Measurements from ENCODE around the gene ZNF384. TPM values are rescaled to one million over a fixed set of nuclear protein-coding genes. Genes with fewer than 3 reads are reported as not detected.

The ZNF384 gene
- total RNA-seq (17.2 TPM), polyA plus RNA-seq (39.3 TPM)
- long read RNA-seq, donor 1, partial matches to known transcripts = 0 of 2 reads
- long read RNA-seq, donor 1, other reads (novel, unspliced or antisense) = 0 of 2 reads
- long read RNA-seq, donor 2 = 0 reads
- long read RNA-seq, donor 3, partial matches to known transcripts = 11 of 17 reads
- long read RNA-seq, donor 3, other reads (novel, unspliced or antisense) = 0 of 17 reads
- long read RNA-seq, donor 4, partial matches to known transcripts = 0 of 7 reads
- long read RNA-seq, donor 4, other reads (novel, unspliced or antisense) = 0 of 7 reads
- long read RNA-seq, donor 5, partial matches to known transcripts = 12 of 21 reads
- long read RNA-seq, donor 5, other reads (novel, unspliced or antisense) = 0 of 21 reads
- long read RNA-seq, donor 6, partial matches to known transcripts = 5 of 8 reads
- long read RNA-seq, donor 6, other reads (novel, unspliced or antisense) = 0 of 8 reads
- long read RNA-seq, donor 7, partial matches to known transcripts = 6 of 8 reads
- long read RNA-seq, donor 7, other reads (novel, unspliced or antisense) = 0 of 8 reads
- long read RNA-seq, donor 8, partial matches to known transcripts = 0 of 2 reads
- long read RNA-seq, donor 8, other reads (novel, unspliced or antisense) = 0 of 2 reads
- long read RNA-seq, donor 9, partial matches to known transcripts = 0 of 3 reads
- long read RNA-seq, donor 9, other reads (novel, unspliced or antisense) = 0 of 3 reads
- long read RNA-seq, donor 10, partial matches to known transcripts = 12 of 18 reads
- long read RNA-seq, donor 10, other reads (novel, unspliced or antisense) = 0 of 18 reads

- DNase-seq (ENCODE audit: low read depth in 6 of 9, low spot score in 9 of 9) = peak; percentile 87 to 99 (median 98)
- Histone ChIP-seq H3K27ac (ENCODE audit: low read depth in 1 of 2, low read length in 1 of 2) (peak within 1 kb of the TSS; percentile 96 to 97), H3K9me3 (ENCODE audit: control insufficient read depth in 2 of 2, insufficient read depth in 1 of 2, low read length in 1 of 2) (no peaks in the 10 kb centered on the region), H3K27me3 (ENCODE audit: control insufficient read depth in 2 of 2, insufficient read depth in 1 of 2, low read length in 1 of 2) (peaks cover 0 to 1% of the 10 kb centered on the region in 2 donors), H3K4me3 (ENCODE audit: low read length in 2 of 2) (peak within 1 kb of the TSS; percentile 80 to 82), H3K4me1 (ENCODE audit: control insufficient read depth in 2 of 2, insufficient read depth in 2 of 2, low read length in 2 of 2) (peaks cover 14 to 29% of the 10 kb centered on the region in 2 donors), H3K36me3 (ENCODE audit: control insufficient read depth in 2 of 2, insufficient read depth in 2 of 2, low read length in 1 of 2) (peaks cover 7 to 25% of the 10 kb centered on the region in 2 donors)
- under 1% methylated on average over 72 of the region's 72 CpGs for WGBS
These were observed at the start of gene ZNF384 for GRCh38 chr12:6688999-6689882. ZNF384 (minus strand) TSS chr12:6689375; CDS start chr12:6679520, 9,855 bp downstream.

- Histone ChIP-seq H3K36me3 (ENCODE audit: control insufficient read depth in 2 of 2, insufficient read depth in 2 of 2, low read length in 1 of 2) (peaks cover 8 to 11% of the 10 kb centered on the region in 2 donors), H3K4me3 (ENCODE audit: low read length in 2 of 2) (no peak overlapping the region), H3K27me3 (ENCODE audit: control insufficient read depth in 2 of 2, insufficient read depth in 1 of 2, low read length in 1 of 2) (no peaks in the 10 kb centered on the region), H3K4me1 (ENCODE audit: control insufficient read depth in 2 of 2, insufficient read depth in 2 of 2, low read length in 2 of 2) (no peaks in the 10 kb centered on the region), H3K9me3 (ENCODE audit: control insufficient read depth in 2 of 2, insufficient read depth in 1 of 2, low read length in 1 of 2) (no peaks in the 10 kb centered on the region), H3K27ac (ENCODE audit: low read depth in 1 of 2, low read length in 1 of 2) (no peak overlapping the region)
- WGBS = 98% methylated on average over 5 of the region's 5 CpGs
- DNase-seq (ENCODE audit: low read depth in 6 of 9, low spot score in 9 of 9) = no peak
These were observed 47.6 kb upstream of the ZNF384 start for GRCh38 chr12:6736754-6737153.

GRCh38 chr12:6735448-6736191 is 46.4 kb upstream of the ZNF384 start:
- no peaks in the 10 kb centered on the region for H3K9me3 ChIP-seq (ENCODE audit: control insufficient read depth in 2 of 2, insufficient read depth in 1 of 2, low read length in 1 of 2)
- no peaks in the 10 kb centered on the region for H3K27me3 ChIP-seq (ENCODE audit: control insufficient read depth in 2 of 2, insufficient read depth in 1 of 2, low read length in 1 of 2)
- H3K4me1 ChIP-seq (ENCODE audit: control insufficient read depth in 2 of 2, insufficient read depth in 2 of 2, low read length in 2 of 2) = no peaks in the 10 kb centered on the region
- H3K27ac ChIP-seq (ENCODE audit: low read depth in 1 of 2, low read length in 1 of 2) = no peak overlapping the region
- DNase-seq (ENCODE audit: low read depth in 6 of 9, low spot score in 9 of 9) = peak in 1 of 9 donors; percentile 37
- no peak overlapping the region for H3K4me3 ChIP-seq (ENCODE audit: low read length in 2 of 2)
- H3K36me3 ChIP-seq (ENCODE audit: control insufficient read depth in 2 of 2, insufficient read depth in 2 of 2, low read length in 1 of 2) = peaks cover 17 to 21% of the 10 kb centered on the region in 2 donors
- 61% methylated on average over 8 of the region's 8 CpGs for WGBS

GRCh38 chr12:6734506-6735387 is 45.6 kb upstream of the ZNF384 start:
- 97% methylated on average over 10 of the region's 10 CpGs for WGBS
- Histone ChIP-seq H3K4me1 (ENCODE audit: control insufficient read depth in 2 of 2, insufficient read depth in 2 of 2, low read length in 2 of 2) (no peaks in the 10 kb centered on the region), H3K9me3 (ENCODE audit: control insufficient read depth in 2 of 2, insufficient read depth in 1 of 2, low read length in 1 of 2) (no peaks in the 10 kb centered on the region), H3K4me3 (ENCODE audit: low read length in 2 of 2) (no peak overlapping the region), H3K36me3 (ENCODE audit: control insufficient read depth in 2 of 2, insufficient read depth in 2 of 2, low read length in 1 of 2) (peaks cover 25 to 30% of the 10 kb centered on the region in 2 donors), H3K27me3 (ENCODE audit: control insufficient read depth in 2 of 2, insufficient read depth in 1 of 2, low read length in 1 of 2) (no peaks in the 10 kb centered on the region), H3K27ac (ENCODE audit: low read depth in 1 of 2, low read length in 1 of 2) (no peak overlapping the region)
- DNase-seq (ENCODE audit: low read depth in 6 of 9, low spot score in 9 of 9) = no peak

GRCh38 chr12:6730169-6730568 is 41.0 kb upstream of the ZNF384 start:
- Histone ChIP-seq H3K27me3 (ENCODE audit: control insufficient read depth in 2 of 2, insufficient read depth in 1 of 2, low read length in 1 of 2) (no peaks in the 10 kb centered on the region), H3K4me3 (ENCODE audit: low read length in 2 of 2) (no peak overlapping the region), H3K36me3 (ENCODE audit: control insufficient read depth in 2 of 2, insufficient read depth in 2 of 2, low read length in 1 of 2) (peaks cover 43 to 58% of the 10 kb centered on the region in 2 donors), H3K9me3 (ENCODE audit: control insufficient read depth in 2 of 2, insufficient read depth in 1 of 2, low read length in 1 of 2) (no peaks in the 10 kb centered on the region), H3K27ac (ENCODE audit: low read depth in 1 of 2, low read length in 1 of 2) (no peak overlapping the region), H3K4me1 (ENCODE audit: control insufficient read depth in 2 of 2, insufficient read depth in 2 of 2, low read length in 2 of 2) (no peaks in the 10 kb centered on the region)
- 97% methylated on average over 8 of the region's 8 CpGs for WGBS
- DNase-seq (ENCODE audit: low read depth in 6 of 9, low spot score in 9 of 9) = no peak

GRCh38 chr12:6729186-6729585 is 40.0 kb upstream of the ZNF384 start:
- WGBS = 98% methylated on average over 18 of the region's 18 CpGs
- DNase-seq (ENCODE audit: low read depth in 6 of 9, low spot score in 9 of 9) = no peak
- Histone ChIP-seq H3K27me3 (ENCODE audit: control insufficient read depth in 2 of 2, insufficient read depth in 1 of 2, low read length in 1 of 2) (no peaks in the 10 kb centered on the region), H3K27ac (ENCODE audit: low read depth in 1 of 2, low read length in 1 of 2) (no peak overlapping the region), H3K36me3 (ENCODE audit: control insufficient read depth in 2 of 2, insufficient read depth in 2 of 2, low read length in 1 of 2) (peaks cover 38 to 54% of the 10 kb centered on the region in 2 donors), H3K9me3 (ENCODE audit: control insufficient read depth in 2 of 2, insufficient read depth in 1 of 2, low read length in 1 of 2) (peaks cover 0 to 4% of the 10 kb centered on the region in 2 donors), H3K4me1 (ENCODE audit: control insufficient read depth in 2 of 2, insufficient read depth in 2 of 2, low read length in 2 of 2) (peaks cover 6 to 9% of the 10 kb centered on the region in 2 donors), H3K4me3 (ENCODE audit: low read length in 2 of 2) (no peak overlapping the region)

- WGBS = 98% methylated on average over 7 of the region's 7 CpGs
- Histone ChIP-seq H3K4me3 (ENCODE audit: low read length in 2 of 2) (no peak overlapping the region), H3K9me3 (ENCODE audit: control insufficient read depth in 2 of 2, insufficient read depth in 1 of 2, low read length in 1 of 2) (peaks cover 0 to 4% of the 10 kb centered on the region in 2 donors), H3K27ac (ENCODE audit: low read depth in 1 of 2, low read length in 1 of 2) (no peak overlapping the region), H3K36me3 (ENCODE audit: control insufficient read depth in 2 of 2, insufficient read depth in 2 of 2, low read length in 1 of 2) (peaks cover 23 to 33% of the 10 kb centered on the region in 2 donors), H3K4me1 (ENCODE audit: control insufficient read depth in 2 of 2, insufficient read depth in 2 of 2, low read length in 2 of 2) (peaks cover 6 to 9% of the 10 kb centered on the region in 2 donors), H3K27me3 (ENCODE audit: control insufficient read depth in 2 of 2, insufficient read depth in 1 of 2, low read length in 1 of 2) (peaks cover 0 to 2% of the 10 kb centered on the region in 2 donors)
- no peak for DNase-seq (ENCODE audit: low read depth in 6 of 9, low spot score in 9 of 9)
These were observed 36.2 kb upstream of the ZNF384 start for GRCh38 chr12:6725350-6725749.

Measured in thymus (tissue), 14 donors.